PC-9 (cell line): ENCODE results near the gene RNASEH1.
A peak's percentile ranks its signal among the peaks of the same experiment; 100 is the strongest.

Source experiments
- EZH2 ChIP-seq: fragments of 200-600 bp; sonication (generic); IDR thresholded peaks from 2 replicates; pipeline ENCODE4 v1.8.0; 2017; ENCODE audit warnings: antibody characterized with exemption, low read depth
- TF ChIP-seq, protein P1 (sequence below): fragments of 200-600 bp; sonication (generic); conservative IDR thresholded peaks from 2 replicates; pipeline ENCODE4 v1.6.1; 2017; ENCODE audit warnings: mixed run types, antibody characterized with exemption, mild to moderate bottlenecking, moderate library complexity

DNA sequence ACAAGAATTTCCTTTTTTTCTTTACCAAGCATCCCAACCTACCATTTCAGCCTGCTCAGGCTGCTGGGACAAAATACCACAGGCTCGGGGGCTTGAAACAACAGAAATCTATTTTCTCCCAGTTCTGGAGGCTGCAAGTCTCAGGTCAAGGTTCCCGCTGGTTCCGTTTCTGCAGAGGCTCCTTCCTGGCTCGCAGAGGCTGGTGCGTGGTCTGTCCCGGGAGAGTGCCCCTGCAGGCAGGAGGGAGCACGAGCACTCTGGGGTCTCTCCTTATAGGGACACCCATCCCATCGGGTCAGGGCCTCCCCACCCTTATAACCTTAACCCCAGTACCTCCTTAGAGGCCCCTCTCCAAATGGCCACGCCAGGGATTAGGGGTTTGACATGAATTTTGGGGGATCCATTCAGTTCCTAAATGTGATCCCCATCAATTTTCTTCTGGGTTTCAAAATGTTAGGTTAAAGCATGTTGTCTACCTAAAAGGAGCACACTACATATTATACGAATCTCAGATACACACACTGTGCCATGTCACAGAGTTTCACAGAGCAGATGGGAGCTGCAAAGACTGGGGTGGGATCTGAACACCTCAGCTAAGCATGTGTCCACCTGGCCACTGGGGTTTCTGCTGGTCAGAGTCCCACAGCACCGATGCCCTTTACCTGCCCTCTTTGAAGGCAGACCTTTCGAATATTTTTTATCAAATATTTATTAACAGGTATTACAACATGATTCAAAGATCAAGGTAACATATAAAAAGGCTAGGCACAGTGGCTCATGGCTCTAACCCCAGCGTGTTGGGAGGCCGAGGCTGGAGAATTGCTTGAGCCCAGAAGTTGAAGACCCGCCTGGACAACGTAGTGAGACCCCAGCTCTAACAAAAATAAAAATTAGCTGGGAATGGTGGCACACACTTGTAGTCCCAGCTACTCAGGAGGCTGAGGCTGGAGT, 21.2 kb downstream of the RNASEH1 start:
- TF ChIP-seq, protein P1, sequence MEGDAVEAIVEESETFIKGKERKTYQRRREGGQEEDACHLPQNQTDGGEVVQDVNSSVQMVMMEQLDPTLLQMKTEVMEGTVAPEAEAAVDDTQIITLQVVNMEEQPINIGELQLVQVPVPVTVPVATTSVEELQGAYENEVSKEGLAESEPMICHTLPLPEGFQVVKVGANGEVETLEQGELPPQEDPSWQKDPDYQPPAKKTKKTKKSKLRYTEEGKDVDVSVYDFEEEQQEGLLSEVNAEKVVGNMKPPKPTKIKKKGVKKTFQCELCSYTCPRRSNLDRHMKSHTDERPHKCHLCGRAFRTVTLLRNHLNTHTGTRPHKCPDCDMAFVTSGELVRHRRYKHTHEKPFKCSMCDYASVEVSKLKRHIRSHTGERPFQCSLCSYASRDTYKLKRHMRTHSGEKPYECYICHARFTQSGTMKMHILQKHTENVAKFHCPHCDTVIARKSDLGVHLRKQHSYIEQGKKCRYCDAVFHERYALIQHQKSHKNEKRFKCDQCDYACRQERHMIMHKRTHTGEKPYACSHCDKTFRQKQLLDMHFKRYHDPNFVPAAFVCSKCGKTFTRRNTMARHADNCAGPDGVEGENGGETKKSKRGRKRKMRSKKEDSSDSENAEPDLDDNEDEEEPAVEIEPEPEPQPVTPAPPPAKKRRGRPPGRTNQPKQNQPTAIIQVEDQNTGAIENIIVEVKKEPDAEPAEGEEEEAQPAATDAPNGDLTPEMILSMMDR = peak; percentile 46
- TF ChIP-seq EZH2 = no peak
